T-cell (primary cell): Measurements from ENCODE around the gene IMPA2. TPM values are rescaled to one million over a fixed set of nuclear protein-coding genes. Genes with fewer than 3 reads are reported as not detected.

Experiments
- ATAC-seq, 4 experiments: fragments of 200-7000 bp in 3 of 4; fragments of 150-1000 bp in 1 of 4; cut with Tn5 transposase; replicated peaks in 1 of 4; 1 replicate in 3 of 4; 2 replicates in 1 of 4; pipeline ENCODE4 v1.10.0; 2021; ENCODE audit warnings: moderate library complexity in 3 of 4, mild to moderate bottlenecking in 2 of 4, moderate number of reproducible peaks in 1 of 4
- CTCF ChIA-PET, 2 donors: fragments of 300-600 bp; sonication (Branson Sonifier 250); formaldehyde crosslinking; loops; one replicate each; lab custom pipeline; 2022; ENCODE audit warnings: antibody characterized with exemption in 2 of 2; lab: Charles Lee
- POLR2A ChIA-PET, 2 donors: fragments of 300-600 bp; sonication (Branson Sonifier 250); formaldehyde crosslinking; loops; one replicate each; lab custom pipeline; 2022; ENCODE audit warnings: antibody characterized with exemption in 2 of 2; lab: Charles Lee
- DNase-seq, 35 experiments: peaks; one replicate each; pipeline versions ENCODE4 v3.0.0 to v3.0.0-alpha.2; 2013 to 2023
- H3K27ac ChIP-seq: one replicate; pipeline ENCODE4 v1.5.1; 2013; ENCODE audit warnings: low read length
- H3K27me3 ChIP-seq, 2 experiments: replicated peaks in 1 of 2; 1 replicate in 1 of 2; 2 replicates in 1 of 2; pipeline versions ENCODE4 v1.6.1 to v1.7.0; 2013; ENCODE audit warnings: low read length in 1 of 2, mixed read lengths in 1 of 2; ENCODE audit not compliant: control insufficient read depth in 2 of 2, insufficient read depth in 2 of 2; ENCODE audit errors: extremely low read depth in 1 of 2
- H3K36me3 ChIP-seq, 2 donors: 1 replicate in 1 of 2; 2 replicates in 1 of 2; pipeline versions ENCODE4 v1.6.1 to v1.7.0; 2013; ENCODE audit warnings: low read length in 1 of 2; ENCODE audit not compliant: control insufficient read depth in 2 of 2, insufficient read depth in 1 of 2; ENCODE audit errors: extremely low read depth in 1 of 2
- H3K4me1 ChIP-seq, 2 experiments: 1 replicate in 1 of 2; 2 replicates in 1 of 2; pipeline versions ENCODE4 v1.6.1 to v1.7.0; 2013; ENCODE audit warnings: low read length in 2 of 2, mixed read lengths in 1 of 2; ENCODE audit not compliant: insufficient read depth in 2 of 2, control insufficient read depth in 1 of 2; ENCODE audit errors: extremely low read depth in 1 of 2
- H3K4me3 ChIP-seq, 2 donors: 1 replicate in 1 of 2; 2 replicates in 1 of 2; pipeline versions ENCODE4 v1.5.1 to v1.7.0; 2013; ENCODE audit warnings: mild to moderate bottlenecking in 2 of 2, low read length in 1 of 2, moderate library complexity in 1 of 2; ENCODE audit not compliant: control insufficient read depth in 1 of 2; ENCODE audit errors: extremely low read depth in 1 of 2
- H3K9me3 ChIP-seq: 2 replicates; pipeline ENCODE4 v1.7.0; 2013
- H3K27ac Mint-ChIP-seq, 2 donors: one replicate each; pipeline ENCODE4 v1.8.0; 2020 to 2021; ENCODE audit warnings: mild to moderate bottlenecking in 2 of 2, mixed read lengths in 2 of 2
- H3K27me3 Mint-ChIP-seq, 2 donors: one replicate each; pipeline ENCODE4 v1.8.0; 2021 to 2022; ENCODE audit warnings: mixed read lengths in 2 of 2
- H3K36me3 Mint-ChIP-seq: one replicate; pipeline ENCODE4 v1.8.0; 2021; ENCODE audit warnings: mixed read lengths
- H3K4me1 Mint-ChIP-seq, 3 donors: one replicate each; pipeline ENCODE4 v1.8.0; 2020 to 2022; ENCODE audit warnings: mixed read lengths in 3 of 3, mild to moderate bottlenecking in 1 of 3
- H3K4me3 Mint-ChIP-seq, 3 donors: one replicate each; pipeline ENCODE4 v1.8.0; 2020 to 2022; ENCODE audit warnings: mild to moderate bottlenecking in 3 of 3, mixed read lengths in 3 of 3, moderate library complexity in 3 of 3
- H3K9me3 Mint-ChIP-seq, 3 donors: one replicate each; pipeline ENCODE4 v1.8.0; 2020 to 2022; ENCODE audit warnings: mixed read lengths in 3 of 3
- WGBS: methylation state at CpG from one replicate; pipeline ENCODE4 v1.1.5; 2013; ENCODE audit warnings: missing lambda C conversion rate; ENCODE audit not compliant: insufficient coverage; 5-methylcytosine and 5-hydroxymethylcytosine counted together
- total RNA-seq, 35 experiments: library from RNA in 6 of 35; stranded (reverse) in 6 of 35; fragments of 120-200 nt in 1 of 35; gene quantifications; one replicate each; pipeline versions ENCODE4 v1.2.1 to v1.2.4 and lab custom pipeline; 2013 to 2026

Gene IMPA2
- total RNA-seq, 5 donors from 2014 or later (not counting 1 experiment from before 2014, with no cell fraction given), result 3.1 to 12.2 (median 5.0) TPM

GRCh38 chr18:12015416-12016062 lies 34.2 kb downstream of the IMPA2 start:
- Histone ChIP-seq H3K9me3 (no peaks in the 10 kb centered on the region), H3K4me3 (no peak overlapping the region), H3K36me3 (peaks cover 0 to 2% of the 10 kb centered on the region in 2 donors), H3K4me1 (no peaks in the 10 kb centered on the region), H3K27me3 (no peaks in the 10 kb centered on the region), H3K27ac (no peak overlapping the region)
- ATAC-seq (no peak), DNase-seq (no peak)
- Mint-ChIP-seq H3K27me3 (no peaks in the 10 kb centered on the region), H3K4me3 (no peak overlapping the region), H3K4me1 (peaks cover 0 to 2% (median 0%) of the 10 kb centered on the region in 3 donors), H3K9me3 (no peaks in the 10 kb centered on the region), H3K27ac (peak overlapping the region in 1 of 2 donors; percentile 24), H3K36me3 (peaks cover 9% of the 10 kb centered on the region)
- CTCF ChIA-PET, result no interaction called here
- WGBS, result 93% methylated on average over 8 of the region's 13 CpGs
- POLR2A ChIA-PET, result interaction anchor here in 1 of 2 donors (0.7 kb wide), 1 partner anchor 93 kb away, joined by 3 read pairs; no protein-coding TSS in a partner anchor

- ATAC-seq (no peak), DNase-seq (no peak)
- H3K27ac ChIP-seq, result no peak overlapping the region
- 89% methylated on average over 5 of the region's 5 CpGs for WGBS
- no peak overlapping the region for H3K27ac Mint-ChIP-seq
- peaks cover 0 to 3% (median 0%) of the 10 kb centered on the region in 3 donors for H3K4me1 Mint-ChIP-seq
- ChIA-PET POLR2A (no interaction called here), CTCF (no interaction called here)
- H3K4me1 ChIP-seq, result no peaks in the 10 kb centered on the region
- no peaks in the 10 kb centered on the region for H3K27me3 Mint-ChIP-seq
- H3K9me3 Mint-ChIP-seq, result no peaks in the 10 kb centered on the region
- H3K4me3 Mint-ChIP-seq, result no peak overlapping the region
- no peaks in the 10 kb centered on the region for H3K9me3 ChIP-seq
- peaks cover 0 to 2% of the 10 kb centered on the region in 2 donors for H3K36me3 ChIP-seq
- no peaks in the 10 kb centered on the region for H3K27me3 ChIP-seq
- H3K4me3 ChIP-seq, result no peak overlapping the region
- peaks cover 12% of the 10 kb centered on the region for H3K36me3 Mint-ChIP-seq
Observed at GRCh38 chr18:12017081-12017480, 35.8 kb downstream of the IMPA2 start.

GRCh38 chr18:12018861-12019260 lies 37.6 kb downstream of the IMPA2 start:
- Mint-ChIP-seq H3K4me3 (no peak overlapping the region), H3K27me3 (no peaks in the 10 kb centered on the region), H3K27ac (no peak overlapping the region), H3K4me1 (peaks cover 0 to 3% (median 0%) of the 10 kb centered on the region in 3 donors), H3K36me3 (peaks cover 12% of the 10 kb centered on the region), H3K9me3 (no peaks in the 10 kb centered on the region)
- no peak overlapping the region for H3K4me3 ChIP-seq
- no peaks in the 10 kb centered on the region for H3K4me1 ChIP-seq
- no peaks in the 10 kb centered on the region for H3K27me3 ChIP-seq
- no peak for ATAC-seq
- WGBS, result no CpG with 5 or more reads among the region's 7 CpGs
- DNase-seq, result no peak
- ChIA-PET POLR2A (no interaction called here), CTCF (no interaction called here)
- H3K36me3 ChIP-seq, result peaks cover 0 to 2% of the 10 kb centered on the region in 2 donors
- H3K9me3 ChIP-seq, result no peaks in the 10 kb centered on the region
- H3K27ac ChIP-seq, result no peak overlapping the region

- H3K9me3 ChIP-seq, result no peaks in the 10 kb centered on the region
- H3K36me3 ChIP-seq, result no peaks in the 10 kb centered on the region
- Mint-ChIP-seq H3K4me3 (no peak overlapping the region), H3K27ac (no peak overlapping the region), H3K9me3 (no peaks in the 10 kb centered on the region), H3K27me3 (no peaks in the 10 kb centered on the region), H3K4me1 (peaks cover 0 to 3% (median 0%) of the 10 kb centered on the region in 3 donors), H3K36me3 (peaks cover 12% of the 10 kb centered on the region)
- ChIA-PET POLR2A (no interaction called here), CTCF (no interaction called here)
- DNase-seq, result no peak
- WGBS, result 100% methylated on average over 2 of the region's 2 CpGs
- no peak overlapping the region for H3K4me3 ChIP-seq
- no peaks in the 10 kb centered on the region for H3K27me3 ChIP-seq
- no peak for ATAC-seq
- H3K27ac ChIP-seq, result no peak overlapping the region
- H3K4me1 ChIP-seq, result no peaks in the 10 kb centered on the region
Observed at GRCh38 chr18:12021077-12021476, 39.8 kb downstream of the IMPA2 start.

- no peaks in the 10 kb centered on the region for H3K4me1 ChIP-seq
- H3K27ac Mint-ChIP-seq, result no peak overlapping the region
- no peaks in the 10 kb centered on the region for H3K36me3 ChIP-seq
- no peaks in the 10 kb centered on the region for H3K27me3 ChIP-seq
- ATAC-seq, result no peak
- H3K27ac ChIP-seq, result no peak overlapping the region
- ChIA-PET POLR2A (no interaction called here), CTCF (no interaction called here)
- peaks cover 12% of the 10 kb centered on the region for H3K36me3 Mint-ChIP-seq
- no peak for DNase-seq
- no peak overlapping the region for H3K4me3 Mint-ChIP-seq
- no peak overlapping the region for H3K4me3 ChIP-seq
- H3K4me1 Mint-ChIP-seq, result peaks cover 0 to 3% (median 0%) of the 10 kb centered on the region in 3 donors
- 97% methylated on average over 5 of the region's 8 CpGs for WGBS
- no peaks in the 10 kb centered on the region for H3K9me3 Mint-ChIP-seq
- H3K27me3 Mint-ChIP-seq, result no peaks in the 10 kb centered on the region
- no peaks in the 10 kb centered on the region for H3K9me3 ChIP-seq
Observed at GRCh38 chr18:12021596-12021995, 40.3 kb downstream of the IMPA2 start.

GRCh38 chr18:12023375-12023774 lies 42.1 kb downstream of the IMPA2 start:
- H3K4me3 Mint-ChIP-seq, result no peak overlapping the region
- 100% methylated on average over 1 of the region's 3 CpGs for WGBS
- H3K4me3 ChIP-seq, result no peak overlapping the region
- H3K4me1 Mint-ChIP-seq, result peaks cover 0 to 3% (median 0%) of the 10 kb centered on the region in 3 donors
- H3K36me3 ChIP-seq, result no peaks in the 10 kb centered on the region
- ATAC-seq, result no peak
- H3K9me3 Mint-ChIP-seq, result no peaks in the 10 kb centered on the region
- no peaks in the 10 kb centered on the region for H3K27me3 ChIP-seq
- no peaks in the 10 kb centered on the region for H3K27me3 Mint-ChIP-seq
- no peak overlapping the region for H3K27ac Mint-ChIP-seq
- DNase-seq, result no peak
- H3K9me3 ChIP-seq, result no peaks in the 10 kb centered on the region
- H3K36me3 Mint-ChIP-seq, result peaks cover 5% of the 10 kb centered on the region
- no peak overlapping the region for H3K27ac ChIP-seq
- CTCF ChIA-PET, result no interaction called here
- POLR2A ChIA-PET, result no interaction called here
- H3K4me1 ChIP-seq, result no peaks in the 10 kb centered on the region
